GM19438 (cell line): ENCODE data around the gene VSIG1.

Experiments used
- ATAC-seq: cut with Tn5 transposase; IDR thresholded peaks from one replicate; pipeline ENCODE4 v1.9.1; 2021; ENCODE audit warnings: low read depth; ENCODE audit not compliant: unreplicated experiment

The VSIG1 gene

DNA sequence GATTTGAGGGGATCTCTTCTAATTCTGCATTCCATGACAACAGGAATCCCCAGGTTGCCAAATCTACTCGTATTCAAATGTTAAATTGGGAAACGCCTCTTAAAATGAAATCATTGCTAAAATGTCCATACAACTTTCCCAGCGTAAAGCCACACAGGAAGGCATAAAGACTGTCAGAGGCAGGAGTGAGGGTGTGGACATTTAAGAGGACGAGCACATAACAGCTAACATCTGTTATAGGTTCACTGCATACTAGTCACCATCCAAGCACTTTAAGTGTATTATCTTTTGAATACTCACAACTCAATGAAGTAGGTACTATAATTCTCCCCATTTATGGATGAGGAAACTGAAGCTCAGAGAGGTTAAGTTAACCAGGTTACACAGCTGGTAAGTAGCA, 82.3 kb downstream of the VSIG1 start:
- no peak for ATAC-seq
